ENCODE measurements around the gene SLC27A3. TPM values are rescaled to one million over a fixed set of nuclear protein-coding genes. Genes with fewer than 3 reads are reported as not detected.

SLC27A3 gene
- total and polyA plus RNA-seq, 10 of the 15 experiments (the other 5 are each of a cell fraction or from before 2014, with no cell fraction given), result 2.6 to 18.1 (median 8.3) TPM

GRCh38 chr1:153796786-153797659 is 21.8 kb downstream of the SLC27A3 start (continued):
- TF ChIP-seq BCL3 (IDR thresholded peaks at IDR 0.05; ENCODE audit: borderline replicate concordance, insufficient read depth, low read depth, low read length, poor library complexity, severe bottlenecking), result no peak

- SMC1A ChIA-PET (ENCODE audit: uncharacterized antibody, unreplicated experiment), result interaction anchor here (0.5 to 4.0 kb wide), 11 partner anchors 22 to 188 kb away, joined by 3 to 46 read pairs (median 3); partner anchors contain the start of genes DENND4B, JTB and RAB13
- Histone ChIP-seq H3K9ac (ENCODE audit: control insufficient read depth, insufficient read depth, low read length) (no peak overlapping the region), H2AFZ (ENCODE audit: control insufficient read depth, low read depth, low read length) (no peak overlapping the region), H3K79me2 (ENCODE audit: control insufficient read depth, insufficient read depth, low read length) (no peaks in the 10 kb centered on the region), H4K20me1 (ENCODE audit: control insufficient read depth, insufficient read depth) (no peaks in the 10 kb centered on the region), H3K27ac (ENCODE audit: control insufficient read depth, insufficient read depth) (no peak overlapping the region), H3K27me3 (replicated peaks in 1 of 2; ENCODE audit: control insufficient read depth in 2 of 2, insufficient read depth in 2 of 2, low read length in 1 of 2) (no peaks in the 10 kb centered on the region), H3K4me2 (ENCODE audit: control insufficient read depth, insufficient read depth) (no peak overlapping the region), H3K4me1 (ENCODE audit: control insufficient read depth, insufficient read depth, low read length) (peaks cover 10% of the 10 kb centered on the region), H3K9me3 (replicated peaks; ENCODE audit: control insufficient read depth, insufficient read depth, low read length) (no peaks in the 10 kb centered on the region), H3K4me3 (no peak overlapping the region), H3K36me3 (ENCODE audit: control insufficient read depth in 2 of 2, insufficient read depth in 2 of 2, low read length in 1 of 2) (peaks cover 0 to 5% of the 10 kb centered on the region in 2 experiments; a peak in 2 of 4 replicates)
- POLR2A ChIA-PET, result interaction anchor here (0.5 to 1.5 kb wide), 4 partner anchors 22 to 152 kb away, joined by 3 to 6 read pairs (median 4); no protein-coding TSS in a partner anchor
- CTCF ChIA-PET, result interaction anchor here (0.9 to 4.9 kb wide), 12 partner anchors 9 to 188 kb away, joined by 4 to 85 read pairs (median 6); partner anchors contain the start of genes CREB3L4, DENND4B, JTB and RAB13
- intact Hi-C loops (cut with micrococcal nuclease; ENCODE audit: unreplicated experiment) (loop anchor here (5.0 kb wide), 1 partner anchor 474 kb away; the partner anchor contains the start of gene HAX1), in situ Hi-C loops (cut with MboI) (loop anchor here (10.0 kb wide), 1 partner anchor 186 kb away; the partner anchor contains the start of gene RAB13)
- ATAC-seq, result no peak
- RAD21 ChIA-PET (ENCODE audit: unreplicated experiment), result interaction anchor here (1.0 to 3.5 kb wide), 6 partner anchors 112 to 188 kb away, joined by 3 to 33 read pairs (median 4); partner anchors contain the start of genes GATAD2B, JTB and RAB13
- DNase-seq (ENCODE audit: low read depth, low spot score), result no peak
- TF ChIP-seq RELA (IDR thresholded peaks at IDR 0.05; ENCODE audit: borderline replicate concordance, partially characterized antibody) (no peak), LARP7 (IDR thresholded peaks at IDR 0.05) (no peak), NR2C2 (IDR thresholded peaks at IDR 0.05; ENCODE audit: borderline replicate concordance, control insufficient read depth, insufficient read length, low read depth) (no peak)
- WGBS (ENCODE audit: insufficient coverage, insufficient replicate concordance, low lambda C conversion rate, missing lambda C conversion rate), result 88% methylated on average over 3 of the region's 3 CpGs
- BruUV-seq (replicated peaks), result no TSS peak
- FAIRE-seq, result no peak
These were observed 23.2 kb downstream of the SLC27A3 start for GRCh38 chr1:153798468-153798780.

Data from GM12878 (cell line).